ENCODE data around the gene LDLRAD3. TPM values are rescaled to one million over a fixed set of nuclear protein-coding genes. Genes with fewer than 3 reads are reported as not detected.

LDLRAD3 gene
- total RNA-seq, 1 experiment from 2014 or later, result not detected

DNA sequence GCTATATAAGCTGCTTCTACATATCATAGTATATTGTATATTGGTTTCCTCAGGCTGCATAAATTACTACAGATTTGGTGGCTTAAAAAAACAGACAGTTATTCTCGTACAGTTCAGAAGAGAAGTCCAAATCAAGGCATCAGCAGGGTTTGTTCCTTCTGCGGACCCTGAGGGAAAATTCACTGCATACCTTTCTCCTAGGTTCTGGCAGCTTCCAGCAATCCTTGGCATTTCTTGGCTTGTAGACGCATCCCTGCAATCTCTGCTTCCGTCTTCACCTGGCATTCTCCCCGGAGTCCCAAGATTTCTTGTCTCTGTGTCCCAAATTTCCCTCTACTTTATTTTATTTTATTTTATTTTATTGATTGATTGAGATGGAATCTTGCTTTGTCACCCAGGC lies 202.6 kb downstream of the LDLRAD3 start:
- Histone ChIP-seq H3K27me3 (ENCODE audit: low read length) (no peaks in the 10 kb centered on the region), H3K27ac (ENCODE audit: low read length) (no peak overlapping the region), H4K20me1 (ENCODE audit: insufficient read depth, low read depth, low read length) (no peaks in the 10 kb centered on the region), H3K9me3 (ENCODE audit: low read length) (no peaks in the 10 kb centered on the region), H2AFZ (ENCODE audit: low read length) (no peak overlapping the region), H3K9me2 (replicated peaks; ENCODE audit: insufficient read depth, low read length) (no peaks in the 10 kb centered on the region), H3K36me3 (ENCODE audit: insufficient read depth, low read length) (no peaks in the 10 kb centered on the region), H3K4me2 (ENCODE audit: low read depth, low read length, poor library complexity, severe bottlenecking) (no peak overlapping the region), H3K4me3 (ENCODE audit: low read length) (no peak overlapping the region), H3K9ac (ENCODE audit: low read length) (no peak overlapping the region), H3K4me1 (ENCODE audit: low read length) (peaks cover 19% of the 10 kb centered on the region), H3K79me2 (ENCODE audit: low read length) (no peaks in the 10 kb centered on the region)
- no peak for DNase-seq

- H3K36me3 ChIP-seq (ENCODE audit: insufficient read depth, low read length), result no peaks in the 10 kb centered on the region
- no peaks in the 10 kb centered on the region for H3K9me2 ChIP-seq (replicated peaks; ENCODE audit: insufficient read depth, low read length)
- H3K79me2 ChIP-seq (ENCODE audit: low read length), result no peaks in the 10 kb centered on the region
- H4K20me1 ChIP-seq (ENCODE audit: insufficient read depth, low read depth, low read length), result no peaks in the 10 kb centered on the region
- no peak for DNase-seq
- no peaks in the 10 kb centered on the region for H3K9me3 ChIP-seq (ENCODE audit: low read length)
- no peak overlapping the region for H3K9ac ChIP-seq (ENCODE audit: low read length)
- H3K27ac ChIP-seq (ENCODE audit: low read length), result no peak overlapping the region
- no peak overlapping the region for H3K4me3 ChIP-seq (ENCODE audit: low read length)
- H3K4me1 ChIP-seq (ENCODE audit: low read length), result peaks cover 15% of the 10 kb centered on the region
- H3K4me2 ChIP-seq (ENCODE audit: low read depth, low read length, poor library complexity, severe bottlenecking), result no peak overlapping the region
- H2AFZ ChIP-seq (ENCODE audit: low read length), result no peak overlapping the region
- no peaks in the 10 kb centered on the region for H3K27me3 ChIP-seq (ENCODE audit: low read length)
These were observed 203.6 kb downstream of the LDLRAD3 start for GRCh38 chr11:36147491-36147890.

- no peaks in the 10 kb centered on the region for H3K9me2 ChIP-seq (replicated peaks; ENCODE audit: insufficient read depth, low read length)
- no peak overlapping the region for H3K4me2 ChIP-seq (ENCODE audit: low read depth, low read length, poor library complexity, severe bottlenecking)
These were observed 204.8 kb downstream of the LDLRAD3 start for GRCh38 chr11:36148701-36149100.

DNA sequence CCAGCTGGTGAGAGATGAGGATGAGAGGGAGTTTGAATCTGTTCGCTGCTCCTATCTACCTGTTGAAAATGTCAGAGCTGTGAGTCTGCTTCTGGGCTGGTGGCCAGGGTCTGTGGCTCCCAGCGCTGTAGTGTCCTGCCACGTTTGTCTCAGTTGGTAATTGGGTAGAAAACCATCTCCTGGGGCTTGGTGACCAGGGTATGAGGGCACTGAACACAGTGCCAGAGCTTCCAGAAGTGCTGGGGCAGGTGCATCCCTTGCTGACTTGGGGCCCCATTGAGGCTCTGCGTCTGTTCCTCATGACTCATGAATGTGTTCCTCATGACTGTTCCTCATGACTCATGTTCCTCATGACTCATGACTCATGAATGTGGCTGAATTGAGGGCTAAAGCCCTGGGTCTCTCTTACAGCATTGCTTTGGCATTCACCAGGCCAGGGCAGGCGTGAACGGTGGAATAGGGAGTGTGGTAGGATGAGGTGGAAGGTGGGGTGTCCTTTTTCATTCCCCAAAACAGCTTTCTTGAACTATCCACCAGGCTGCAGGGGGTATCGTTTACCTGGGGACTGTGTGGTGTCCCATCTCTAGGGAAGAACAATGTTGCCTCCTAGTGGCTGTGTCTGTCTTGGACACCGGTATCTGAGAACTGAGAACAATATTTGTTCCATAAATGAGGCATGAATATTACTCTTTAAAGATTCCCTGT lies 205.8 kb downstream of the LDLRAD3 start:
- DNase-seq, result peak; percentile 86
- H3K4me1 ChIP-seq (ENCODE audit: low read length), result peaks cover 11% of the 10 kb centered on the region
- H3K4me3 ChIP-seq (ENCODE audit: low read length), result no peak overlapping the region
- H3K27ac ChIP-seq (ENCODE audit: low read length), result no peak overlapping the region
- no peak overlapping the region for H3K9ac ChIP-seq (ENCODE audit: low read length)
- H3K9me2 ChIP-seq (replicated peaks; ENCODE audit: insufficient read depth, low read length), result no peaks in the 10 kb centered on the region
- no peaks in the 10 kb centered on the region for H3K9me3 ChIP-seq (ENCODE audit: low read length)
- no peaks in the 10 kb centered on the region for H3K79me2 ChIP-seq (ENCODE audit: low read length)
- H3K4me2 ChIP-seq (ENCODE audit: low read depth, low read length, poor library complexity, severe bottlenecking), result no peak overlapping the region
- no peaks in the 10 kb centered on the region for H4K20me1 ChIP-seq (ENCODE audit: insufficient read depth, low read depth, low read length)
- H3K36me3 ChIP-seq (ENCODE audit: insufficient read depth, low read length), result no peaks in the 10 kb centered on the region
- 0 out of 2 replicates have a peak overlapping the region, but pooled peaks have one; percentile 1 for H2AFZ ChIP-seq (ENCODE audit: low read length)
- H3K27me3 ChIP-seq (ENCODE audit: low read length), result no peaks in the 10 kb centered on the region

More at GRCh38 chr11:36148701-36149100, 204.8 kb downstream of the LDLRAD3 start:
- H3K36me3 ChIP-seq (ENCODE audit: insufficient read depth, low read length), result no peaks in the 10 kb centered on the region
- H3K4me3 ChIP-seq (ENCODE audit: low read length), result no peak overlapping the region
- no peak overlapping the region for H3K27ac ChIP-seq (ENCODE audit: low read length)
- no peak for DNase-seq
- no peaks in the 10 kb centered on the region for H4K20me1 ChIP-seq (ENCODE audit: insufficient read depth, low read depth, low read length)
- no peak overlapping the region for H2AFZ ChIP-seq (ENCODE audit: low read length)
- H3K79me2 ChIP-seq (ENCODE audit: low read length), result no peaks in the 10 kb centered on the region
- no peak overlapping the region for H3K9ac ChIP-seq (ENCODE audit: low read length)
- no peaks in the 10 kb centered on the region for H3K9me3 ChIP-seq (ENCODE audit: low read length)
- no peaks in the 10 kb centered on the region for H3K27me3 ChIP-seq (ENCODE audit: low read length)
- H3K4me1 ChIP-seq (ENCODE audit: low read length), result peaks cover 11% of the 10 kb centered on the region

- Histone ChIP-seq H3K4me3 (ENCODE audit: low read length) (no peak overlapping the region), H3K36me3 (ENCODE audit: insufficient read depth, low read length) (no peaks in the 10 kb centered on the region), H4K20me1 (ENCODE audit: insufficient read depth, low read depth, low read length) (no peaks in the 10 kb centered on the region), H3K4me1 (ENCODE audit: low read length) (peaks cover 11% of the 10 kb centered on the region), H3K9me2 (replicated peaks; ENCODE audit: insufficient read depth, low read length) (no peaks in the 10 kb centered on the region), H3K27me3 (ENCODE audit: low read length) (no peaks in the 10 kb centered on the region), H2AFZ (ENCODE audit: low read length) (no peak overlapping the region), H3K79me2 (ENCODE audit: low read length) (no peaks in the 10 kb centered on the region), H3K4me2 (ENCODE audit: low read depth, low read length, poor library complexity, severe bottlenecking) (no peak overlapping the region), H3K9ac (ENCODE audit: low read length) (no peak overlapping the region), H3K27ac (ENCODE audit: low read length) (no peak overlapping the region), H3K9me3 (ENCODE audit: low read length) (no peaks in the 10 kb centered on the region)
- DNase-seq, result no peak
These were observed 207.1 kb downstream of the LDLRAD3 start for GRCh38 chr11:36150986-36151385.

DNA sequence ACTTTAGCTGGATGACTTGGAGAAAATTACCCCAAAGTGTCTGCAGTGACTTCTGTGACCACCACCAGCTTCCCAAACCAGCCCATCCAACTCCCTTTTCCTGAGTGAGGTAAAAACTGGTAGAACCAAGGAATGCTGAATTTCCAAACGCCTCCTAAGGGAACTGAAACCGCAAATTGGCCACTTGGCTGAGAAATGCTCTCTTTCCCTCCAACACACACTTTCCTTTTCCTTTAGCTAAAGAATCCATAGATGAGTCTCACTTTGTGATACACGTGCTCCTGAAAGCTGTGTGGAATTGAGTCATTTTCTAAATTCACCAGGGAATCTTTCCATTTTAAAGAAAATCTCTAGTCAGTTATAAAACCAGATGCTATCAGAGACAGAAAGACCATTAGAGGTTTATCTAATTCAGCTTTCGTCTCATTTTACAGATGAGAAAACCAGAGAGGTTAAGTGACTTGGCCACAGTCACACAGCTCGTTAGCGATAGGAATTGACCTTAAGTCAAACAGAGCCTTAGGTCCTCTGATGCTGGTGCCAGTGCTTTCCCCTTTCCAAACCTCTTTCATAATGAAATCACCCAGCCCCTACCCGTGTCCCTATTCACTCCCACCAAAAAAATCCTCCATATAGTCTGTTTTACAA lies 208.2 kb downstream of the LDLRAD3 start:
- Histone ChIP-seq H3K27me3 (ENCODE audit: low read length) (no peaks in the 10 kb centered on the region), H3K9ac (ENCODE audit: low read length) (no peak overlapping the region), H3K9me3 (ENCODE audit: low read length) (no peaks in the 10 kb centered on the region), H3K4me2 (ENCODE audit: low read depth, low read length, poor library complexity, severe bottlenecking) (no peak overlapping the region), H2AFZ (ENCODE audit: low read length) (no peak overlapping the region), H3K4me3 (ENCODE audit: low read length) (no peak overlapping the region), H3K36me3 (ENCODE audit: insufficient read depth, low read length) (no peaks in the 10 kb centered on the region), H3K79me2 (ENCODE audit: low read length) (no peaks in the 10 kb centered on the region), H3K4me1 (ENCODE audit: low read length) (peaks cover 17% of the 10 kb centered on the region), H3K9me2 (replicated peaks; ENCODE audit: insufficient read depth, low read length) (no peaks in the 10 kb centered on the region), H4K20me1 (ENCODE audit: insufficient read depth, low read depth, low read length) (no peaks in the 10 kb centered on the region), H3K27ac (ENCODE audit: low read length) (no peak overlapping the region)
- DNase-seq, result no peak

GRCh38 chr11:36153551-36153950 lies 209.7 kb downstream of the LDLRAD3 start:
- no peaks in the 10 kb centered on the region for H3K79me2 ChIP-seq (ENCODE audit: low read length)
- H3K9ac ChIP-seq (ENCODE audit: low read length), result no peak overlapping the region
- peaks cover 17% of the 10 kb centered on the region for H3K4me1 ChIP-seq (ENCODE audit: low read length)
- no peaks in the 10 kb centered on the region for H3K36me3 ChIP-seq (ENCODE audit: insufficient read depth, low read length)
- no peak overlapping the region for H3K27ac ChIP-seq (ENCODE audit: low read length)
- no peaks in the 10 kb centered on the region for H3K27me3 ChIP-seq (ENCODE audit: low read length)
- H3K4me3 ChIP-seq (ENCODE audit: low read length), result no peak overlapping the region
- no peak overlapping the region for H2AFZ ChIP-seq (ENCODE audit: low read length)
- DNase-seq, result no peak
- no peak overlapping the region for H3K4me2 ChIP-seq (ENCODE audit: low read depth, low read length, poor library complexity, severe bottlenecking)
- no peaks in the 10 kb centered on the region for H3K9me3 ChIP-seq (ENCODE audit: low read length)
- H4K20me1 ChIP-seq (ENCODE audit: insufficient read depth, low read depth, low read length), result no peaks in the 10 kb centered on the region
- H3K9me2 ChIP-seq (replicated peaks; ENCODE audit: insufficient read depth, low read length), result no peaks in the 10 kb centered on the region

- Histone ChIP-seq H4K20me1 (ENCODE audit: insufficient read depth, low read depth, low read length) (no peaks in the 10 kb centered on the region), H3K9ac (ENCODE audit: low read length) (no peak overlapping the region), H3K9me2 (replicated peaks; ENCODE audit: insufficient read depth, low read length) (no peaks in the 10 kb centered on the region), H3K4me2 (ENCODE audit: low read depth, low read length, poor library complexity, severe bottlenecking) (no peak overlapping the region), H3K4me3 (ENCODE audit: low read length) (no peak overlapping the region), H3K4me1 (ENCODE audit: low read length) (peaks cover 14% of the 10 kb centered on the region), H3K27ac (ENCODE audit: low read length) (no peak overlapping the region), H3K27me3 (ENCODE audit: low read length) (no peaks in the 10 kb centered on the region), H3K36me3 (ENCODE audit: insufficient read depth, low read length) (no peaks in the 10 kb centered on the region), H3K79me2 (ENCODE audit: low read length) (no peaks in the 10 kb centered on the region), H3K9me3 (ENCODE audit: low read length) (no peaks in the 10 kb centered on the region), H2AFZ (ENCODE audit: low read length) (no peak overlapping the region)
- DNase-seq, result no peak
These were observed 211.3 kb downstream of the LDLRAD3 start for GRCh38 chr11:36155124-36155561.

All from Karpas-422 (cell line).